Skeletal muscle satellite cell (primary cell): Measurements from ENCODE around the gene ORAI3.

Experiments used
- H3K27me3 ChIP-seq: 2 replicates; pipeline ENCODE4 v1.7.0; 2013; ENCODE audit warnings: low read length; ENCODE audit not compliant: control insufficient read depth, insufficient read depth
- H3K36me3 ChIP-seq: 2 replicates; pipeline ENCODE4 v1.7.0; 2013; ENCODE audit warnings: mild to moderate bottlenecking, control low read depth, low read length; ENCODE audit not compliant: insufficient read depth
- H3K4me1 ChIP-seq: 2 replicates; pipeline ENCODE4 v1.7.0; 2013; ENCODE audit warnings: low read length; ENCODE audit not compliant: control insufficient read depth, insufficient read depth
- H3K4me2 ChIP-seq: 2 replicates; pipeline ENCODE4 v1.7.0; 2013; ENCODE audit warnings: mild to moderate bottlenecking, low read length
- H3K4me3 ChIP-seq: 2 replicates; pipeline ENCODE4 v1.7.0; 2013; ENCODE audit warnings: low read length
- H3K9ac ChIP-seq: 2 replicates; pipeline ENCODE4 v1.7.0; 2013; ENCODE audit warnings: mild to moderate bottlenecking, low read depth, low read length, moderate library complexity
- H3K9me3 ChIP-seq: replicated peaks from 2 replicates; pipeline ENCODE4 v1.7.0; 2013; ENCODE audit warnings: mild to moderate bottlenecking, control low read depth, low read length

ORAI3 gene

DNA sequence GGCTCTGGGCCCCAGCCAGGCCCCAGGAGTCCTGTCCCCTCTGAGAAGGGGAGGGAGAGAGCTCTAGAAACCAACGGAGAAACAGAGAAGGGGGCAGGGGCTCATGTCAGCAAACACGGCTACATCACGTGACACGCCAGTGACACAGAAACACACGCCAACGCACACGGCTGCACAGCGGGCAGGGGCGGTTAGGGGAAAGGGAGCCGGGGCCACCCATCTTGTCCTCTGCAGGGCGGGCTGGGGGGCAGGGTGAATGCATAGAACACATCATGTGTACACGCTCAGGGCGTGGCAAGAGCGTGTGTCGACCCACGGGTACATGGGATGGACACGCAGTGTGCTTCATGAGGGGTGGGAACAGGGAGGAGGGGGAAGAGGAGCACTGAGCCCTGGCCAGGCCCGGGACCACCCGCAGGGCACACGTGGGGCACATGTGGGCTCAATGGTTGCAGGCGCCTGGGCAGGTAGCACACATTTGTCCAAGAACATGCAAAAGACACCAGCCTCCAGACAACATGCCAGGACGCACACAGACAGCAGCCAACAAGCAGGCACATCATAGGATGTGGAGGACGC is 40.7 kb downstream of the ORAI3 start:
- Histone ChIP-seq H3K27me3 (no peaks in the 10 kb centered on the region), H3K4me1 (peaks cover 15% of the 10 kb centered on the region), H3K4me2 (no peak overlapping the region), H3K4me3 (no peak overlapping the region), H3K36me3 (no peaks in the 10 kb centered on the region), H3K9ac (no peak overlapping the region), H3K9me3 (no peaks in the 10 kb centered on the region)

- Histone ChIP-seq H3K4me3 (no peak overlapping the region), H3K36me3 (no peaks in the 10 kb centered on the region), H3K4me2 (no peak overlapping the region), H3K4me1 (peaks cover 14% of the 10 kb centered on the region), H3K9ac (no peak overlapping the region), H3K9me3 (no peaks in the 10 kb centered on the region), H3K27me3 (no peaks in the 10 kb centered on the region)
Measured at GRCh38 chr16:30990105-30990504, 41.2 kb downstream of the ORAI3 start.

DNA sequence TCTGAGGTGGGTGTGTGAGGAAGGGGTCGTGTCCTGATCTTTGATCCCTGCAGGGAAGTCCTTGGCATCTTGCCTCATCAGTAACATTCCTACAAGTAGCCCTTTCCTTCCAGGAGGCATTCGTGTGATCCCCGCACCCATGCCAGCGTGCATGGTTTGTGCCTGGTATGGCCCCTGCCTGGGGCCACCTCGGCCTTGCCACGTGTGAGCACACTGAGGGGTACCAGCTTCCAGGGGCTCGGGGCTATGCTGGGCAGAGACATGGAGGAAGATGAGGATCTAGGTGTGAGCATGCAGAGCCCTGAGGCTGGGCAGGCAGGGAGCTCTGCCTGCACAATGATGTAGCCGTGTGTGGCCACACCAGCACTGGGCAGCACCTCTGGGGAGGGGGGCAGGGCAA is 42.2 kb downstream of the ORAI3 start:
- H3K9ac ChIP-seq, result no peak overlapping the region
- no peak overlapping the region for H3K4me3 ChIP-seq
- H3K27me3 ChIP-seq, result no peaks in the 10 kb centered on the region
- no peaks in the 10 kb centered on the region for H3K36me3 ChIP-seq
- peaks cover 4% of the 10 kb centered on the region for H3K4me1 ChIP-seq
- H3K4me2 ChIP-seq, result no peak overlapping the region
- no peaks in the 10 kb centered on the region for H3K9me3 ChIP-seq

DNA sequence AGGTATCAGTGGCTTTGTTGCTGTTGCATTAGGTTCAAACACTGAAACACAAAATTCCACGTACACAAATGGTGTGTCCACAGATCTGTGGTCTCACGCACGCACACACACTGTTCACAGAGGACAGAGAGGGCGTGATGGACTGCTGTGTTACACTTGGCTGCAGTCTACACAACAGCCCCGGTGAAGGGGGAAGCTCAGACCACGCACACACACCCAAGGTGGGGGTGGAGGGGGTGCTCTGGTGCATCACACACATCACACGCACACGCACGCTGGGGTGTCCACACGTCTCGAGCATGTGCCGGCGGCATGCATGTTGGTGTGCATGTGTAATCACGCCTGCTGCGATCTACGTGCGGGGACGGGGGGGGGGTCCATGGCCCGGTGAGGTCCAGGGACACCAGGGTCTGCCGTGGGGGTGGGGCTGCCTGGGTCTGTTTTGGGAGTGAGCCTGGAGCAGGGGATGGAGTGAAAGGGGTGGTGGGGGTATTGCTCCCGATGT is 43.5 kb downstream of the ORAI3 start:
- Histone ChIP-seq H3K36me3 (no peaks in the 10 kb centered on the region), H3K4me1 (peaks cover 9% of the 10 kb centered on the region), H3K9me3 (no peaks in the 10 kb centered on the region), H3K4me3 (no peak overlapping the region), H3K9ac (no peak overlapping the region), H3K27me3 (no peaks in the 10 kb centered on the region), H3K4me2 (no peak overlapping the region)

- H3K27me3 ChIP-seq, result no peaks in the 10 kb centered on the region
- no peaks in the 10 kb centered on the region for H3K9me3 ChIP-seq
- H3K36me3 ChIP-seq, result no peaks in the 10 kb centered on the region
- H3K9ac ChIP-seq, result no peak overlapping the region
- no peak overlapping the region for H3K4me3 ChIP-seq
- peaks cover 18% of the 10 kb centered on the region for H3K4me1 ChIP-seq
- H3K4me2 ChIP-seq, result no peak overlapping the region
Measured at GRCh38 chr16:30992931-30993816, 44.3 kb downstream of the ORAI3 start.

DNA sequence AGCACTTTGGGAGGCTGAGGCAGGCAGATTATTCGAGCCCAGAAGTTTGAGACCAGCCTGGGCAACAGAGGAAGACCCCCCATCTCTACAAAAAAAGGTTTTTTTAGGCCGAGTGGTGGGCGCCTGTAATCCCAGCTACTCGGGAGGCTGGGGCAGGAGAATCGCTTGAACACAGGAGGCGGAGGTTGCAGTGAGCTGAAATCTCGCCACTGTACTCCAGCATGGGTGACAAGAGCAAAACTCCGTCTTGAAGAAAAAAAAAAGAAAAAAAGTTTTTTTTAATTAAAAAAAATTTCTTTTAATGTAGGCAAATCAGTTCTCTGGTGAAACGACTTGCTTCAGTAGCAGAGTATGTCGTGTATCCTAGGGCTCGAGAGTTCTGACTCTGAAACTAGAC is 47.1 kb downstream of the ORAI3 start:
- Histone ChIP-seq H3K4me3 (peak overlapping the region; percentile 75), H3K9ac (peak overlapping the region; percentile 85), H3K36me3 (no peaks in the 10 kb centered on the region), H3K4me2 (peak overlapping the region; percentile 94), H3K9me3 (no peaks in the 10 kb centered on the region), H3K27me3 (no peaks in the 10 kb centered on the region), H3K4me1 (peaks cover 32% of the 10 kb centered on the region)

GRCh38 chr16:30996324-30996984 is 47.6 kb downstream of the ORAI3 start:
- Histone ChIP-seq H3K9me3 (no peaks in the 10 kb centered on the region), H3K4me1 (peaks cover 32% of the 10 kb centered on the region), H3K4me2 (peak overlapping the region; percentile 94), H3K9ac (peak overlapping the region; percentile 85), H3K36me3 (no peaks in the 10 kb centered on the region), H3K27me3 (no peaks in the 10 kb centered on the region), H3K4me3 (peak overlapping the region; percentile 75)

DNA sequence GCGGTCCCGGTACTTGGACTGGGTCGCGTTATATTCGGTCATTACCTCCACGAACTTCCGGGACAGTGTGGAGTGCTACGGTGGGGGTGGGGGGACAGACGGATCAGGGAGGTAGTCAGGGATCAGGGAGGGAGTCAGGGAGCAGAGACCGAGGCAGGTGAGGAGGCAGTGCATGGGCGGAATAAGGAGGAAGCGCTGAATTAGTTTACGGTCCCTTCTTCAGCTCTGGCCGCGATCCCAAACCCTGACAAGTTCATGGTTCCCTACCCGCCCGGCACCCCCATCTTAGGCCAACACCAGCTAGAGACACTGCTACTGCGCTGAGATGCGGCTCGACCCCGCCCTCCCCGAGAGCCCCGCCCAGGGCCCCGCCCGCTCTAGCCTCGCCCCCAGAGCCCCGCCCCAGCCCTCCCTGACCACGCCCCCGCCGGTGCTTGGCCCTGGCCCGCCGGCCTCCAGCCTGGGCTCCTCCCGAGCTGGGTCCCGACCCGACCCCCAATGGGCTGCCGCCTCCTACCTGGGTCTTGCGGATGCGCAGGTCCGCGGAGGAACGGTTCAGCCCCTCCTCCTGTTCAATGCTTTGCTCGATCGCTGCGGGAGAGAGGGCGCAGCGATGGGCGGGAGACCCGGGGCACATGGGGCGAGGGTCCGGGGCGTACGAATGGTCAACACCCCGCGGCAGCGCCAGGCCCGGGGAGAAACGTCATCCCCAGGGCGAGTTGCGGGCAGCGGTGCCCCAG is 48.3 kb downstream of the ORAI3 start:
- H3K36me3 ChIP-seq, result no peaks in the 10 kb centered on the region
- no peaks in the 10 kb centered on the region for H3K27me3 ChIP-seq
- H3K9me3 ChIP-seq, result no peaks in the 10 kb centered on the region
- peaks cover 32% of the 10 kb centered on the region for H3K4me1 ChIP-seq
- H3K4me3 ChIP-seq, result peak overlapping the region; percentile 75
- H3K4me2 ChIP-seq, result peak overlapping the region; percentile 94
- H3K9ac ChIP-seq, result peak overlapping the region; percentile 85

- peaks cover 32% of the 10 kb centered on the region for H3K4me1 ChIP-seq
Measured at GRCh38 chr16:30997725-30998711, 49.1 kb downstream of the ORAI3 start.

More at GRCh38 chr16:30997725-30998711, 49.1 kb downstream of the ORAI3 start:
- H3K36me3 ChIP-seq, result no peaks in the 10 kb centered on the region
- H3K9ac ChIP-seq, result peak overlapping the region; percentile 85
- H3K4me3 ChIP-seq, result peak overlapping the region; percentile 75
- H3K4me2 ChIP-seq, result peak overlapping the region; percentile 94
- H3K9me3 ChIP-seq, result no peaks in the 10 kb centered on the region
- no peaks in the 10 kb centered on the region for H3K27me3 ChIP-seq
